NOMO-1 (cell line): Measurements from ENCODE around the gene GLIS1.

Experiments used
- DNase-seq, 2 experiments: peaks; one replicate each; lab custom pipeline; 2025; ENCODE audit not compliant: unreplicated experiment in 2 of 2; lab: John Stamatoyannopoulos, UW

GLIS1 gene

GRCh38 chr1:53737648-53738204 is 1.2 kb downstream of the GLIS1 start:
- no peak for DNase-seq

- no peak for DNase-seq
Observed at GRCh38 chr1:53736290-53736689, 2.7 kb downstream of the GLIS1 start.

DNA sequence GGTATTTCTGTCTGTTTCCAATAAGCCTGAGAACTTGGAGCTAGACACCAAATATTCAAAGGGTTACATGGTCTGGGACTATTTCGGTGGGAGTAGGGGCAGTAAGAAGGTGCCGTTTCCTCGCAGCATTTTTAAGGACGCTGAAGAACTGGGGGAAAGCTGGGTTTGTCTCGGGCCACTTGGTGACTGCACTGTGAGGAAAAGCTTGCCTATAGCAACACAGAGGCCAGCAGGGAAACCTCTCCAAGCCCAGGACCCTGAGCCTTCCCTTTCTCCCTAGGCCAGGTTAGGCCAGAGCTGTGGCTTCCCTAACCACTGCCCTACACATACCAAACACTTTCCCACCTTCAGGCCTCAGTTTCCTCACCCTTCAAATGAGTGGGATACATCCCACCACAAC is 3.3 kb downstream of the GLIS1 start:
- DNase-seq, result no peak

GRCh38 chr1:53735261-53735660 is 3.7 kb downstream of the GLIS1 start:
- no peak for DNase-seq

- no peak for DNase-seq
Observed at GRCh38 chr1:53734650-53735211, 4.2 kb downstream of the GLIS1 start.

DNA sequence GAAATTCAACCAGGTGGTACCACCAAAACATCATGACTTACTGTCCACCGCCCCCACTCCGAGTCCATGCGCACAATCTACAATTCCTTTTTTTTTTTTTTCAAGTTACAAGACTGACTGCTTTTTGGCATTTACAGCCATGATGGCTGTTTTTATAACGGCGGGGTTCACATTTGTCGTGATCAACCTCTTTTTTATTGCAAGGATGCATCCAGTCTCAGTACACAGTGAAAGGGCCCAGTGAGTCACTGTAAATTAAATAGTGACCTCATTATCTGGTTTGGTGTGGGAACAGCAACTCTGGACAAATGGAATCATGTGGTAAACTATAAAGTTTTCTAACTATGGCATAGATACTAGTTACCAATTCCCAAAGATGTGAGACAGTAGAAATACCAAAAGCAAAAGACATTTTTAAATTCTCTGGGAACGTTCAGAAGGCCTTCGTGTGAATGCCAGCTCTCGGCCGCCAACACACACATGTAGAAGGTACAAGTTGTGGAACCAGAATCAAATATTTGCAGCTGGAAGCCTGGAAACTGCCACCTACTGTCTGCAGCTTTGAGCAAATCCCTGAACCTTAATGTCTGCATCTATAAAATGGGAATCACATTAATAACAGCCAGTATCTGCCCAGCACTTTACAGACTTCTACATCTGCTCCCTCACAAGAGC is 4.9 kb downstream of the GLIS1 start:
- no peak for DNase-seq

DNA sequence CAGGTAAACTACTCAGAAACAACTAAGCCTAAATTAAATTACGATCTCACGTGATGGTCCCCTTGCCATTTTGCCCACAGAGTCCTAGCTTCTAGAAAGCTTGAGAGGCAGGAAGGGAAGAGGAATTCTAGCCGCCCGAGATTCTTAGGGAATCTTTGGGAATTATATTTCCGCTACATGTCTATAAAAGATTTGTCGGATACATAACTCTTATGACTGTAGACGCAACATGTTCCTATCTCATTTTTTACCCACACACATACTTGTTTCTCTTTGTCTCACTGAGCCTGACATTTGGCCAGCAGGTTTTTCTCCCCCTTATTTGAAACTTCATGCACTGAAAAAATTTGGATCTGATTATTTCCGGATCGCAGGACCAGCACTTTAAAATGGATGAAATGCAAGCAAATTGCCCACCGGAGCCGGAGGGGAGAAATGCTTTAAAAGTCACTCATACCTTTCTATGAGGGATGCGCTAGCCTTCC is 5.5 kb downstream of the GLIS1 start:
- DNase-seq, result no peak

DNA sequence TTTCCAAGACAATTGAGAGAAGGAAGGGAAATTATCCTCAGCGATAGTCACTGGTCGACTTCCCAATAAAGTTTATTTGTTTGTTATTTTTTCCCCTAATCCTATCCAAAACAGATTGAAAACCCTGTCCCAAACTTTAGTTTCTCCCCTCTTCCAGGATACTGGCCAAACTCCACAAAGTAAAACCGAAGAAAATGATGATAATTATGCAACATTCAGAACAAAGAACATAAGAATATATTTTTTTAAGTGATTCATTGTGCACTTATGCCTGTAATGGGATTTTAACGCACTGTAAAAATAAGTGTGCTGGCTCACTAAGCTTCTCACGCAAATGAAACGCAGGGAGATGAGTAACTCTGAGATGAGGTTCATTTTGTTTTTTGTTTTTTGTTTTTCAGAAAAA is 6.0 kb downstream of the GLIS1 start:
- DNase-seq, result no peak

DNA sequence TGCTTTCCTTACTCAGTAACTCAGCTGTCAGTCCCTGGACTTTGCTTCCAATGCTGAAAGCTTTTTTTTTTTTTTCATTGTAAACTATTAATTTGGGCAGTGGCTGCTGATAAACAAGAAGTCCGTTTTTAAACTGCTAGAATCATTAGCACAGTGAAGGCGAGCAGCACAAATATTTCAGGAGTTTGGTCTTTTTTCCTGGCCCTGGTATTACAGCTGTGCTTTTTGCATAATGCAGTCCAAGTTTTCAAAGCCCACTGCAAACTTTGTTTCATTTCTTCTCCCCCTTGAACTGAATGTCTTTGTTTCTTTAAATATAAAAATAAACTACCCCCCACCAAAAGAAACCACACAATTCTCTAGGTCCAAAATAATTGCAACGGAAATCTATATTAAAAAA is 6.6 kb downstream of the GLIS1 start:
- DNase-seq, result no peak

DNA sequence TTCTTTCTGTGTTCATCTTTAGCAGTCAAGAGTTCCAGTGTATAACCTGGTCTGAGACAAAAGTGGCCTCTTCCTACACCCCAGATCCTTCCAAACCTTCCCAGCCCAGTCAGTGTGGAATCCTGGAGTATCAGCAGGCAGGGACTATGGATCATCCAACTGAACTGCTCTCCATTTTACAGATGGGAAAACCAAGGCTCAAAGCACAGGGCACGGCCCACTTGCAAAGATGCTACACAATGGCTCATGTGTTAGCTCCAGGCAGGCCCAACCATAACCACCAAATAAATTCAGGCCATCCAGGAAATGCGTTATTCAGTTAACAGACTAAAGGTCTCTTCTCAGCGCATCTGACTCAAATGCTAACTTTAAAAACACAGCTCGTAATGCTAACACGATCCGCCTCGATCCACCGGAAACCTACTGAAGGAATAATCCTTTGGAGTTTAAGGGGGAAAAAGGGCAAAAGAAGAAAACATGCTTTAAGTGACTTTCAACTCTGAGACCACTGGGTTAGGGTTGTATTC is 7.1 kb downstream of the GLIS1 start:
- no peak for DNase-seq

DNA sequence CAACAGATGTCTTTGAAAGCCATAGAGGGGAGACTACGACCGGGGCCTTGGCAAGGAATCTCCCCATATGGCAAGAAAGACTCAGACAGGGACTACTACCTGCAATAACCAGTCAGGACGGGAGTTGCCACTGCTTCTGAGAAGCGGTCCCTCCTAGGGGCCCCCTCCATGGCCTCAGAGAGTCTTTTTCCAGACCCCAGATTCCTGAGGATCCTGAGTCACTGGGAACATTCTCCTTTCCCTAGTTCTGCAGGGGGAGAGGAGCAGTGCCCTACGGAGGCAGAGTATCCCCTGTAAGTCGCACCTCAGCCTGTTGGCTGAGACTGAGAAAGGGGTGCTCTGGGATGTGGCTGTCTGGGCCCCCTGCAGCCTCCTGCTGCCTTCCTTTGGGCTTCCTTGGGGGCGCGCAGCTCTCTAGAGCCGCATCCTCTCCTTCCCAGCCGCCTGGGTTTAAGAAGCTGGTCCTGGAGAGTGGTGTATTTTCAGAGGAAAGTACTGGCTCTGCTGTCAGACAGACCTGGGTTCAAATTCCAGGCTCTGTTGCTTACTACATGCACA is 7.8 kb downstream of the GLIS1 start:
- no peak for DNase-seq

DNA sequence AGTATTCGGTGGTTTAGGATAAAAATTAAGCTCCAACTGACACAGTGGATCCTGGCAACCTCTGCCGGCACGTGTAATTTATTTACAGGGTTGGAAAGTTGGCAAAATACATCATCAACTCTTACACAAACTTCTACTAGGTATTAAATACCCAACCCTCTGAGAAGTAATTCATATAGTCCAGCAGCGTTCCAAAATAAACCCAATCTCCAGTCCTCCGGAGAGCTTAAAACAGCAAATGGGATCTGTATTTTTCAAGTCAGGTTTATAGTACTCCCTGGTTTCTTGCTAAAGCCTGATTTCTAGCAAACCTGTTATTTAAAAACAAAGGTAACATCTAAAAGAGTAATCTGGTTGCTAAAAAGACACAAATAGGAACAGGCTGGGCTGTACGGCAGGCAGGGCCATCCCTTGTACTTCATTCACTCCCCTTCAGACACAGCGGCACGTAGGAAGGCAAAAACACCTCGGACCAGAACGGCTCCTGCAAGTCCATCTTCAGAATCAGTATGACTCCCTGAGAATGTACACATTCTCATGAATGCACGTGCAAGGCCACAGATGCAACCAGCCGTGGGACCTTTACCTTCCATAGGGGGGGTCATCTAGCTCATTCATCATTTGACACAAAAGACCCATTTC is 8.6 kb downstream of the GLIS1 start:
- no peak for DNase-seq

- DNase-seq, result no peak
Observed at GRCh38 chr1:53729456-53730223, 9.3 kb downstream of the GLIS1 start.

DNA sequence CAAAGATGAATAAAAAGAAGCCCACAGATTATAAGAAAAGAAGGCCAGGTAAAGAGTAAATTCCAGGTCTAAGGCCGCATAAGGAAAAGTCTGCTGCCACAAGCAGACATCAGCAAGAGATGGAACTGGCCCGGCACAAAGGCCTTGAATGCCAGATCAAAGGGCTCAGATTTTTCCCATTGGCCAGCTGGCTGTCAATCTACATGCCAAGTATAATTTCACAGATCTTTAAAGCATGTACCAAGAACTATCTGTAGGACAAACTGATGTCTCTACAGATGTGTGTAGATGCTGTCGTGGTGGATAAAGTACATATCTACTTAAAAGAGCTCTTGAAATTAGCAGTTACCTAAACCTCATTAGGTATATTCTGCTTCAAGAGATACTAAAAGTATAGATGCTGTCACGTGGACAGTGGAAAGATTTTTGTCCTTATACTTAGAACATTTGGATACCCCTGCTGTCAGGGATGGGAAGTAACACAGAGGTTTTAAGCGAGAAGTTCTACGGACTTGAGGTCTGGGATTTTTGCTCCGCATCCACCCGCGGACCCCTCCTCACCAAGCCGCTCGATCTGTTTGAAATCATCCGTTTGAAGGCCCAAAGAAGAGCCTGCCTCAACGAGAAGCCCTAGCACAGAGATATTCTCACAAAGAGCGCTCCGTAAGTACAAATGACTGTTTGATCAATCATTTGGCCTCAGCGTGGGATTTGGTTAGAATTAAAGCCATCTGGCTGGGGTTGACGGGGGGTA is 10.1 kb downstream of the GLIS1 start:
- no peak for DNase-seq

DNA sequence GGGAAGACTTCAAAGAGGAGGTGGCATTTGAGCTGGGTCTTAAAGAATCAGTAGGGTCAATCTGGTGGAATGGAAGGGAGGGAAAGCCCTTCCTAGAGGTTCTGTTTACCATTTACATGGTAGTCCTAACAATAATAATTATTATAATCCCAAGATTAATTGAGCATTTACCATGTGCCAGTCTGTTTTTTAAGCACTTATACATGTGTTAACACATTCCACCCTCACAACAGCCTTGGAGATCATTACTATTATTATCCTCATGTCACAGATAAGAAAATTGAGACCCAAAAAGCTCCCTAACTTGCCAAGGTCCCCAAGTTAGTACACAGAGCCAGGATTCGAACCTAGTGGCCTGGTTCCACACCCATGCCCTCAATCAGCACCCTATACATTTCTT is 10.8 kb downstream of the GLIS1 start:
- no peak for DNase-seq

- no peak for DNase-seq
Observed at GRCh38 chr1:53727461-53728092, 11.4 kb downstream of the GLIS1 start.

GRCh38 chr1:53726009-53726600 is 12.9 kb downstream of the GLIS1 start:
- no peak for DNase-seq

- no peak for DNase-seq
Observed at GRCh38 chr1:53725238-53725689, 13.7 kb downstream of the GLIS1 start.

GRCh38 chr1:53722025-53722424 is 16.9 kb downstream of the GLIS1 start:
- DNase-seq, result no peak
